Lung (tissue), 12 donors: ENCODE results near the gene TRIM47. TPM values are rescaled to one million over a fixed set of nuclear protein-coding genes. Genes with fewer than 3 reads are reported as not detected.

Experiments
- ATAC-seq: fragments of 200-7000 bp; cut with Tn5 transposase; one replicate; pipeline ENCODE4 v1.9.1; 2020; ENCODE audit warnings: moderate number of reproducible peaks; ENCODE audit not compliant: insufficient read depth, low FRiP score
- DNase-seq, 3 donors: peaks; one replicate each; pipeline ENCODE4 v3.0.0-alpha.2; 2013 to 2017
- H3K27ac ChIP-seq, 2 donors: one replicate each; pipeline ENCODE4 v1.5.1; 2013; ENCODE audit warnings: mild to moderate bottlenecking in 2 of 2, moderate library complexity in 2 of 2, control low read depth in 1 of 2, inconsistent platforms in 1 of 2, low read depth in 1 of 2, low read length in 1 of 2
- H3K27me3 ChIP-seq, 3 donors: one replicate each; pipeline ENCODE4 v1.5.1; 2013; ENCODE audit warnings: low read length in 2 of 3; ENCODE audit not compliant: control insufficient read depth in 3 of 3, insufficient read depth in 3 of 3
- H3K36me3 ChIP-seq, 4 donors: one replicate each; pipeline ENCODE4 v1.5.1; 2013; ENCODE audit warnings: low read length in 4 of 4, mild to moderate bottlenecking in 1 of 4, moderate library complexity in 1 of 4; ENCODE audit not compliant: control insufficient read depth in 4 of 4, insufficient read depth in 4 of 4
- H3K4me1 ChIP-seq, 5 donors: one replicate each; pipeline ENCODE4 v1.5.1; 2013; ENCODE audit warnings: low read length in 5 of 5, mild to moderate bottlenecking in 2 of 5, moderate library complexity in 1 of 5; ENCODE audit not compliant: control insufficient read depth in 5 of 5, insufficient read depth in 5 of 5
- H3K4me3 ChIP-seq: one replicate; pipeline ENCODE4 v1.5.1; 2013; ENCODE audit warnings: mild to moderate bottlenecking, control low read depth, moderate library complexity
- H3K9ac ChIP-seq, 2 donors: one replicate each; pipeline ENCODE4 v1.5.1; 2013; ENCODE audit warnings: low read length in 2 of 2, control low read depth in 1 of 2; ENCODE audit not compliant: insufficient read depth in 1 of 2
- H3K9me3 ChIP-seq, 4 donors: one replicate each; pipeline ENCODE4 v1.5.1; 2013; ENCODE audit warnings: low read length in 3 of 4, mild to moderate bottlenecking in 1 of 4, moderate library complexity in 1 of 4; ENCODE audit not compliant: control insufficient read depth in 4 of 4, insufficient read depth in 3 of 4
- WGBS, 2 donors: extraction: QIAGEN DNeasy Blood & Tissue Kit; methylation state at CpG; one replicate each; pipeline ENCODE4 v1.1.7; 2013; 5-methylcytosine and 5-hydroxymethylcytosine counted together
- polyA plus RNA-seq, 2 donors: library from polyadenylated mRNA; stranded (reverse); fragments of 200-250 nt; gene quantifications; one replicate each; pipeline ENCODE4 v1.2.1, GENCODE V29; 2013
- total RNA-seq, 2 donors: library from RNA; depleted of rRNA in 1 of 2; stranded (reverse); fragments of >200 nt in 1 of 2; gene quantifications; one replicate each; pipeline ENCODE4 v1.2.1, GENCODE V29; 2014 to 2021
- TF ChIP-seq, protein P1 (sequence below): IDR thresholded peaks from 2 replicates; pipeline ENCODE4 v1.5.1; 2012; ENCODE audit warnings: mild to moderate bottlenecking; ENCODE audit errors: control extremely low read depth, extremely low read depth
- donor health status: control.
- donor health status: control.
- donor health status: Bipolar disorder and iron deficiency.
- donor health status: healthy.
- donor health status: DM: yes; HTN: yes; CAD: no.

The TRIM47 gene
- total and polyA plus RNA-seq, 4 donors, result 22.9 to 78.3 (median 28.0) TPM

DNA sequence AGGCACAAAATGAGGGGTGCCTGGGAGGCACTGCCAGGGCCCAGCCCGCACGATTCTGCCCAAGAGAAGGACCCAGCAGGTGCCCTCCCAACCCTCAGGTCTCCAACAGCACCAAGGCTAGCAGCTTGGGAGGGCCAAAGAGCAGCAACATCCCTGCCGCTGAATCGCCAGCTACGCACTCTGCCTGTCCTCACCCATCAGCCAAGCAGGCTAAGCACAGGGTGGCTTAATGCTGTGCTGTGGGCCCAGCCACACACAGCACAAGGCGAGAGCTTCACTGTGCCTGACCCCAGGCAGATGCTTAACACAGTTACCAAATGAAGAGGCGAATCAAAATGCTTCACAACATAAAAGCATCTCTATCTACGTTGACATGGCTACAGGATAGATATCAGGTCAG, 36.9 kb upstream of the TRIM47 start:
- TF ChIP-seq, protein P1, sequence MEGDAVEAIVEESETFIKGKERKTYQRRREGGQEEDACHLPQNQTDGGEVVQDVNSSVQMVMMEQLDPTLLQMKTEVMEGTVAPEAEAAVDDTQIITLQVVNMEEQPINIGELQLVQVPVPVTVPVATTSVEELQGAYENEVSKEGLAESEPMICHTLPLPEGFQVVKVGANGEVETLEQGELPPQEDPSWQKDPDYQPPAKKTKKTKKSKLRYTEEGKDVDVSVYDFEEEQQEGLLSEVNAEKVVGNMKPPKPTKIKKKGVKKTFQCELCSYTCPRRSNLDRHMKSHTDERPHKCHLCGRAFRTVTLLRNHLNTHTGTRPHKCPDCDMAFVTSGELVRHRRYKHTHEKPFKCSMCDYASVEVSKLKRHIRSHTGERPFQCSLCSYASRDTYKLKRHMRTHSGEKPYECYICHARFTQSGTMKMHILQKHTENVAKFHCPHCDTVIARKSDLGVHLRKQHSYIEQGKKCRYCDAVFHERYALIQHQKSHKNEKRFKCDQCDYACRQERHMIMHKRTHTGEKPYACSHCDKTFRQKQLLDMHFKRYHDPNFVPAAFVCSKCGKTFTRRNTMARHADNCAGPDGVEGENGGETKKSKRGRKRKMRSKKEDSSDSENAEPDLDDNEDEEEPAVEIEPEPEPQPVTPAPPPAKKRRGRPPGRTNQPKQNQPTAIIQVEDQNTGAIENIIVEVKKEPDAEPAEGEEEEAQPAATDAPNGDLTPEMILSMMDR, result no peak

DNA sequence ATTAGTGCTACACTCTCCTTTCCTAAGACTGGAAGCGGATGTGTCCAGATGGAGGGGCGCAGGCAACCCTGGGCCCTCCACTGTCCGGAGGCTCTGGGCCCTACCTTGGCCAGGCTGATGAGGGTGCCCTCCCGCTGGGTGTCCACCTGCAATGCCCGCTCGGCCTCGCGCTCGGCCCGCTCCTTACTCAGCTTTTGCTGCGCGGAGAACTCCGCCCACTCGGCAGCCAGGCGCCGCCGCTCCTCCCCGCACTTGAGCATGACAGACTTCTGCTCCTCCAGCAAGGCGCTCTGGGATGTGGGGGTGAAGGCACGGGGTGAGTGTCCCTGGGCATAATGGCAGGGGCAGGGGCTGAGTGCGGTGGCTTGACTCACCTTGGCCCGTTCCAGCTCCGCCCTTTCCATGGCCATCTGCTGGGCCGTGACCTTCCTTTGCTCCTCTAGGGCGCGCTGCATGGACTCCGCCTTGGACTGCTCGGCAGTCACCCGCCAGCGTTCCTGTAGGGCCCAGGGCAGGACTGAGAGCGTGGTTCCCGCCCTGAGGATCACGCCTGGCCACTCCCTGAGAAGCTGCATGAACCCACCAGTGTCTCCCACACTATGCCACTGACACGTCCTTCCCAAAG, 36.4 kb upstream of the TRIM47 start:
- ATAC-seq (no peak), DNase-seq (no peak)
- Histone ChIP-seq H3K9ac (no peak overlapping the region), H3K4me1 (peaks cover 0 to 4% (median 0%) of the 10 kb centered on the region in 5 donors), H3K36me3 (peaks cover 0 to 15% (median 2%) of the 10 kb centered on the region in 4 donors), H3K27me3 (no peaks in the 10 kb centered on the region), H3K27ac (no peak overlapping the region), H3K9me3 (no peaks in the 10 kb centered on the region), H3K4me3 (no peak overlapping the region)
- 96% methylated on average over 32 to 34 of the region's 34 CpGs for WGBS, 2 donors
- TF ChIP-seq, protein P1, result no peak

More for the DNA sequence above, 36.9 kb upstream of the TRIM47 start:
- Histone ChIP-seq H3K4me1 (peaks cover 0 to 4% (median 0%) of the 10 kb centered on the region in 5 donors), H3K27me3 (no peaks in the 10 kb centered on the region), H3K9ac (no peak overlapping the region), H3K9me3 (no peaks in the 10 kb centered on the region), H3K4me3 (no peak overlapping the region), H3K27ac (no peak overlapping the region), H3K36me3 (peaks cover 0 to 15% (median 2%) of the 10 kb centered on the region in 4 donors)
- ATAC-seq (no peak), DNase-seq (no peak)
- 86 to 88% methylated on average over 8 of the region's 8 CpGs for WGBS, 2 donors

DNA sequence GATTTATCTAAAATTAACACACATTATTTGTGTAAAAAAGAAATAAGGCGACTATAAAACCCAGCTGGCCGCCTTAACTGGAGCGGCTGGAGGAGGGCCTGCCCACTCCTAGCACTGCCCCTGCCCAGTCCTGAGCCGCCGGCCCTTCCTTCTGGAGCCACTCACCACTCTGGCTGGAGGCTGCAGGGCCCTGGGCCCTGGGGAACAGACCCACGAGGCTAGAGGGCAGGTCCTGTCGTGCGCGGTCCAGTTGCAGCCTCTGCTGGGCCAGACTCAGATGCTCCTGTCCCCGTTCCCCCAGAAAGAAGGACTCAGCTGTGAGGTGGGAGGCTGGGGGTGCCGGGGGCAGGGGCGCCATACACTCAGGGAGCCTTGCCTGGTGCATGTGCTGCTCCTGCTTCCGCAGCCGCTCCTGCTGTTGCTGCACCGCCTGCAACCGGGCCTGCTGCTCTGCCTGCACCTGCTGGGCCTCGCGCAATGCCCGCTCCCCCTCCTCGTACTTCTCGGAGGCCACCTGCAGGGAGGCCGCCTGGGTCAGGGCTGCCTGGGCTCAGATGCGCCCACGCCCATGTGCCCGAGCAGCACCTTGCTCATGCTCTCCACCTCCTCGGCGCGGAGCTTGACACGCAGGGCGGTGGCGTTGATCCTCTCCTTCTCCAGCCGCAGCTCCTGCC, 35.3 kb upstream of the TRIM47 start:
- TF ChIP-seq, protein P1, result no peak
- peaks cover 0 to 4% (median 0%) of the 10 kb centered on the region in 5 donors for H3K4me1 ChIP-seq
- no peak overlapping the region for H3K4me3 ChIP-seq
- H3K9ac ChIP-seq, result no peak overlapping the region
- no peaks in the 10 kb centered on the region for H3K9me3 ChIP-seq
- DNase-seq (no peak), ATAC-seq (no peak)
- no peak overlapping the region for H3K27ac ChIP-seq
- 97% methylated on average over 32 of the region's 32 CpGs for WGBS, 2 donors
- no peaks in the 10 kb centered on the region for H3K27me3 ChIP-seq
- H3K36me3 ChIP-seq, result peaks cover 0 to 15% (median 2%) of the 10 kb centered on the region in 4 donors
